Measurements from ENCODE around the gene POLR2H. TPM values are rescaled to one million over a fixed set of nuclear protein-coding genes. Genes with fewer than 3 reads are reported as not detected.

The POLR2H gene
- total RNA-seq, 1 donor from 2014 or later: 57.7 TPM

- peaks cover 58% of the 10 kb centered on the region for H3K27me3 Mint-ChIP-seq (ENCODE audit: unreplicated experiment)
- H3K36me3 Mint-ChIP-seq (ENCODE audit: unreplicated experiment): no peaks in the 10 kb centered on the region
- no peak overlapping the region for H3K4me3 Mint-ChIP-seq (ENCODE audit: unreplicated experiment)
- no peak overlapping the region for H3K27ac Mint-ChIP-seq (ENCODE audit: unreplicated experiment)
- H3K4me1 Mint-ChIP-seq (ENCODE audit: unreplicated experiment): peaks cover 27% of the 10 kb centered on the region
- TF ChIP-seq, protein P1, sequence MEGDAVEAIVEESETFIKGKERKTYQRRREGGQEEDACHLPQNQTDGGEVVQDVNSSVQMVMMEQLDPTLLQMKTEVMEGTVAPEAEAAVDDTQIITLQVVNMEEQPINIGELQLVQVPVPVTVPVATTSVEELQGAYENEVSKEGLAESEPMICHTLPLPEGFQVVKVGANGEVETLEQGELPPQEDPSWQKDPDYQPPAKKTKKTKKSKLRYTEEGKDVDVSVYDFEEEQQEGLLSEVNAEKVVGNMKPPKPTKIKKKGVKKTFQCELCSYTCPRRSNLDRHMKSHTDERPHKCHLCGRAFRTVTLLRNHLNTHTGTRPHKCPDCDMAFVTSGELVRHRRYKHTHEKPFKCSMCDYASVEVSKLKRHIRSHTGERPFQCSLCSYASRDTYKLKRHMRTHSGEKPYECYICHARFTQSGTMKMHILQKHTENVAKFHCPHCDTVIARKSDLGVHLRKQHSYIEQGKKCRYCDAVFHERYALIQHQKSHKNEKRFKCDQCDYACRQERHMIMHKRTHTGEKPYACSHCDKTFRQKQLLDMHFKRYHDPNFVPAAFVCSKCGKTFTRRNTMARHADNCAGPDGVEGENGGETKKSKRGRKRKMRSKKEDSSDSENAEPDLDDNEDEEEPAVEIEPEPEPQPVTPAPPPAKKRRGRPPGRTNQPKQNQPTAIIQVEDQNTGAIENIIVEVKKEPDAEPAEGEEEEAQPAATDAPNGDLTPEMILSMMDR (IDR thresholded peaks at IDR 0.05): no peak
- DNase-seq (ENCODE audit: extremely low spot score, unreplicated experiment): no peak
- no peaks in the 10 kb centered on the region for H3K9me3 Mint-ChIP-seq (ENCODE audit: unreplicated experiment)
Measured at GRCh38 chr3:184377374-184377773, 15.9 kb downstream of the POLR2H start.

GRCh38 chr3:184377882-184378445 is 16.5 kb downstream of the POLR2H start, which contains the start of gene THPO:
THPO (minus strand) TSS chr3:184378207; CDS start chr3:184376259, 1,948 bp downstream.
- Mint-ChIP-seq H3K27ac (ENCODE audit: unreplicated experiment) (no peak within 1 kb of the TSS), H3K4me3 (ENCODE audit: unreplicated experiment) (peak within 1 kb of the TSS; percentile 62), H3K27me3 (ENCODE audit: unreplicated experiment) (peaks cover 63% of the 10 kb centered on the region), H3K4me1 (ENCODE audit: unreplicated experiment) (peaks cover 21% of the 10 kb centered on the region), H3K9me3 (ENCODE audit: unreplicated experiment) (no peaks in the 10 kb centered on the region), H3K36me3 (ENCODE audit: unreplicated experiment) (no peaks in the 10 kb centered on the region)
- DNase-seq (ENCODE audit: extremely low spot score, unreplicated experiment): no peak
- TF ChIP-seq, protein P1 (IDR thresholded peaks at IDR 0.05): no peak

- H3K9me3 Mint-ChIP-seq (ENCODE audit: unreplicated experiment): no peaks in the 10 kb centered on the region
- H3K4me3 Mint-ChIP-seq (ENCODE audit: unreplicated experiment): peak overlapping the region; percentile 62
- H3K27me3 Mint-ChIP-seq (ENCODE audit: unreplicated experiment): peaks cover 63% of the 10 kb centered on the region
- no peaks in the 10 kb centered on the region for H3K36me3 Mint-ChIP-seq (ENCODE audit: unreplicated experiment)
- no peak for DNase-seq (ENCODE audit: extremely low spot score, unreplicated experiment)
- H3K4me1 Mint-ChIP-seq (ENCODE audit: unreplicated experiment): peaks cover 14% of the 10 kb centered on the region
- TF ChIP-seq, protein P1 (IDR thresholded peaks at IDR 0.05): no peak
- H3K27ac Mint-ChIP-seq (ENCODE audit: unreplicated experiment): no peak overlapping the region
Measured at GRCh38 chr3:184378651-184379357, 17.3 kb downstream of the POLR2H start.

- H3K4me1 Mint-ChIP-seq (ENCODE audit: unreplicated experiment): peaks cover 13% of the 10 kb centered on the region
- H3K27ac Mint-ChIP-seq (ENCODE audit: unreplicated experiment): no peak within 1 kb of the TSS
- H3K36me3 Mint-ChIP-seq (ENCODE audit: unreplicated experiment): no peaks in the 10 kb centered on the region
- no peak for DNase-seq (ENCODE audit: extremely low spot score, unreplicated experiment)
- TF ChIP-seq, protein P1 (IDR thresholded peaks at IDR 0.05): no peak
- H3K27me3 Mint-ChIP-seq (ENCODE audit: unreplicated experiment): peaks cover 60% of the 10 kb centered on the region
- peak within 1 kb of the TSS; percentile 62 for H3K4me3 Mint-ChIP-seq (ENCODE audit: unreplicated experiment)
- no peaks in the 10 kb centered on the region for H3K9me3 Mint-ChIP-seq (ENCODE audit: unreplicated experiment)
Measured at GRCh38 chr3:184379358-184380184, 18.1 kb downstream of the POLR2H start, which contains the start of gene CHRD. CHRD (plus strand) TSS chr3:184380054; CDS start chr3:184380319, 265 bp downstream.
